ENCODE results near the gene PIEZO1. TPM values are rescaled to one million over a fixed set of nuclear protein-coding genes. Genes with fewer than 3 reads are reported as not detected.

Gene PIEZO1
- total and polyA plus RNA-seq, 2 donors from 2014 or later: 103 to 124 TPM

GRCh38 chr16:88696441-88696840 lies 88.6 kb downstream of the PIEZO1 start:
- Histone ChIP-seq H3K9ac (ENCODE audit: low read length in 3 of 3) (no peak overlapping the region), H3K4me3 (ENCODE audit: low read length in 3 of 3) (no peak overlapping the region), H3K27me3 (ENCODE audit: control insufficient read depth, insufficient read depth, low read length) (no peaks in the 10 kb centered on the region), H3K9me3 (ENCODE audit: control insufficient read depth in 2 of 3, insufficient read depth in 1 of 3, low read length in 3 of 3) (no peaks in the 10 kb centered on the region), H3K27ac (ENCODE audit: low read depth in 2 of 2, low read length in 2 of 2) (no peak overlapping the region), H3K4me1 (ENCODE audit: control insufficient read depth in 2 of 3, insufficient read depth in 2 of 3, low read depth in 1 of 3, low read length in 3 of 3) (peaks cover 0 to 18% (median 0%) of the 10 kb centered on the region in 3 donors), H3K36me3 (ENCODE audit: control insufficient read depth in 2 of 3, insufficient read depth in 3 of 3, low read length in 3 of 3) (peaks cover 0 to 4% (median 3%) of the 10 kb centered on the region in 3 donors)
- intact Hi-C loops (cut with DNase I): no loop called here
- DNase-seq (no peak), FAIRE-seq (no peak)
- TF ChIP-seq, protein P1, sequence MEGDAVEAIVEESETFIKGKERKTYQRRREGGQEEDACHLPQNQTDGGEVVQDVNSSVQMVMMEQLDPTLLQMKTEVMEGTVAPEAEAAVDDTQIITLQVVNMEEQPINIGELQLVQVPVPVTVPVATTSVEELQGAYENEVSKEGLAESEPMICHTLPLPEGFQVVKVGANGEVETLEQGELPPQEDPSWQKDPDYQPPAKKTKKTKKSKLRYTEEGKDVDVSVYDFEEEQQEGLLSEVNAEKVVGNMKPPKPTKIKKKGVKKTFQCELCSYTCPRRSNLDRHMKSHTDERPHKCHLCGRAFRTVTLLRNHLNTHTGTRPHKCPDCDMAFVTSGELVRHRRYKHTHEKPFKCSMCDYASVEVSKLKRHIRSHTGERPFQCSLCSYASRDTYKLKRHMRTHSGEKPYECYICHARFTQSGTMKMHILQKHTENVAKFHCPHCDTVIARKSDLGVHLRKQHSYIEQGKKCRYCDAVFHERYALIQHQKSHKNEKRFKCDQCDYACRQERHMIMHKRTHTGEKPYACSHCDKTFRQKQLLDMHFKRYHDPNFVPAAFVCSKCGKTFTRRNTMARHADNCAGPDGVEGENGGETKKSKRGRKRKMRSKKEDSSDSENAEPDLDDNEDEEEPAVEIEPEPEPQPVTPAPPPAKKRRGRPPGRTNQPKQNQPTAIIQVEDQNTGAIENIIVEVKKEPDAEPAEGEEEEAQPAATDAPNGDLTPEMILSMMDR (IDR thresholded peaks at IDR 0.05; ENCODE audit: borderline replicate concordance, extremely low read depth, insufficient read depth): no peak

- no peak for FAIRE-seq
- Histone ChIP-seq H3K9me3 (ENCODE audit: control insufficient read depth in 2 of 3, insufficient read depth in 1 of 3, low read length in 3 of 3) (no peaks in the 10 kb centered on the region), H3K36me3 (ENCODE audit: control insufficient read depth in 2 of 3, insufficient read depth in 3 of 3, low read length in 3 of 3) (peaks cover 0 to 4% (median 3%) of the 10 kb centered on the region in 3 donors), H3K4me1 (ENCODE audit: control insufficient read depth in 2 of 3, insufficient read depth in 2 of 3, low read depth in 1 of 3, low read length in 3 of 3) (peaks cover 0 to 14% (median 0%) of the 10 kb centered on the region in 3 donors), H3K4me3 (ENCODE audit: low read length in 3 of 3) (no peak overlapping the region), H3K9ac (ENCODE audit: low read length in 3 of 3) (no peak overlapping the region), H3K27ac (ENCODE audit: low read depth in 2 of 2, low read length in 2 of 2) (no peak overlapping the region), H3K27me3 (ENCODE audit: control insufficient read depth, insufficient read depth, low read length) (no peaks in the 10 kb centered on the region)
- intact Hi-C loops (cut with DNase I): no loop called here
- DNase-seq: no peak
- TF ChIP-seq, protein P1 (IDR thresholded peaks at IDR 0.05; ENCODE audit: borderline replicate concordance, extremely low read depth, insufficient read depth): no peak
Observed at GRCh38 chr16:88695753-88696152, 89.3 kb downstream of the PIEZO1 start.

DNA sequence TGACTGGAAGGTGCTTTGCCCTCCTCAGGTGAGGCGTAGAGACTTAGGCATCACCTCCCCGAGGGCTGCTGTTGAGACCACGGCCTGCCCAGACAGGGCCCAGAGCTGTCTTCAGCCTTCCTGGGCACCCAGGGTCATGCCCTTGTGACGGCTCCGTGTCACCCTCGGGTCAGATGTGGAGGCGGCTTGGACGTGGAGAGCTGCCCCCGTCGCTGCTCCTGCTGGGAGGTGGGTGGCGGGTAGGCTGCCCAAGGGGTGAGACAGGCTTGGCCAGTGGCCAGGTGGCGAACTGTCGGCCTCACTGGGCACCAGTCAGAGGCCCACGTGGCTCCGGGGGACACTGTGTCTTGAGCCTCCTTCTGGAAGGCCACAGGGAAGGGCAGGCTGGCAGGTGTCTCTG lies 89.8 kb downstream of the PIEZO1 start:
- H3K27ac ChIP-seq (ENCODE audit: low read depth in 2 of 2, low read length in 2 of 2): no peak overlapping the region
- no peak overlapping the region for H3K9ac ChIP-seq (ENCODE audit: low read length in 3 of 3)
- no peaks in the 10 kb centered on the region for H3K27me3 ChIP-seq (ENCODE audit: control insufficient read depth, insufficient read depth, low read length)
- no peak for DNase-seq
- peaks cover 0 to 8% (median 0%) of the 10 kb centered on the region in 3 donors for H3K4me1 ChIP-seq (ENCODE audit: control insufficient read depth in 2 of 3, insufficient read depth in 2 of 3, low read depth in 1 of 3, low read length in 3 of 3)
- no peak for FAIRE-seq
- TF ChIP-seq, protein P1 (IDR thresholded peaks at IDR 0.05; ENCODE audit: borderline replicate concordance, extremely low read depth, insufficient read depth): no peak
- peaks cover 0 to 2% (median 1%) of the 10 kb centered on the region in 3 donors for H3K36me3 ChIP-seq (ENCODE audit: control insufficient read depth in 2 of 3, insufficient read depth in 3 of 3, low read length in 3 of 3)
- no peaks in the 10 kb centered on the region for H3K9me3 ChIP-seq (ENCODE audit: control insufficient read depth in 2 of 3, insufficient read depth in 1 of 3, low read length in 3 of 3)
- intact Hi-C loops (cut with DNase I): no loop called here
- H3K4me3 ChIP-seq (ENCODE audit: low read length in 3 of 3): no peak overlapping the region

All from kidney (tissue), 14 donors.